Head of caudate nucleus (tissue), 42 donors: ENCODE measurements around the gene TM9SF1.

ENCODE experiments used
- DNase-seq, 42 donors: peaks; one replicate each; pipeline versions ENCODE4 v3.0.0 to v3.0.0-alpha.2; 2020 to 2021; ENCODE audit warnings: mixed read lengths in 7 of 42
- intact Hi-C: fragments of 100-400 bp; cut with DNase I; formaldehyde crosslinking; loops from one replicate; pipeline ENCODE4 v1.15.0; 2022

TM9SF1 gene

DNA sequence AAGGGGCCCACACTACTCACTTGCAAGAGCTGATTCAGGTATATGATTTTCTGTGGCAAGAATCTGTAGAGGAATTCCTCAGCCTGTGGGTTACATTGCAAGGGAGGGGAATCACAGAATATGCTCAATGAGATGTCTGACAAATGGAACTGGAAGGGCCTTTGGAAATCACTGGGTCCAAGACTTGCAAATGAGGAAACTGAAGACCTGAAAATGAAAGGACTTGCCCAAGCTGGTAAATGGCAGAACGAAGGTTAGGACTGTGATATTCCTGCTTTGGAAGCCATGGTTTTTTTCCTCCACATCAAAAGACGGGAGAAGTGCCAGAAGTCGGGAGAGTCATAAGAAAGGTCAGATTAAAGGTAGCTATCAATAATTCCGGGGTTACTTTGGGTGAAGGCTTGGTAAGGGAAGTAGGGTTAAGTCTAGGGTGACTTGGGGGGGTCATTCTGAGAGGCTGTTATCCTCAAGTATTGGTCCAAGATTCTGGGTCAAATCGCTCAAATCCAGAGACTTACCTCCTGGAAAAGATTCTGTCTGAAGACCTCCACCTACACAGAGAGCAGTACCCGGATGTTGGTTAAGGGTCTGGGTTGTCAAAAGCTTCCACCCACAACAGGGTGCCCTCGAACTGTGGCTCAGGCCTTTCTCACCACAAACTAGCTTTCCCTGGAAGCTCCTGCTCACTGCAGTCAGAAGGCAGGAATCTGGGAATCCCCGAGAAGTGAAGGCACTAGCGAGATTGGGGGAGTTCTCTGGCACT lies 49.4 kb downstream of the TM9SF1 start:
- no peak for DNase-seq

DNA sequence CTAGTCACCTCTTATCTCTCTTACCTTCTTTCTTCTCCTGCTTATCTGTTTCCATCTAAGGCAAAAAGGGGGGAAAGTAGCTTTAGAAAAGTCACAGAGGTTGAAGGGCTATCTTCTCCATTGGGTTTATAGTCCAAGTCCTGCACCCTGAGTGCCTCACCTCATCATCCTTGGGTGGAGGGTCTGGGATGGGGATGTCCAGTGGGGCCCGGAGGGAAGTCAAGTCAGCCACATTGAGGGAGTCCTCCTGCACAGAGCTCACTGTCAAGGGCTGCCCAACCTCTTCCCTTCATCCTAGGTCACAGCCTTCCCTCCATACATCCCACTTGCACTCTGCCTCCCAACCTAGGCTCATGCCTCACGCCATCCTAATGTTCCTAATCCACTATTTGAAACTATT lies 50.0 kb downstream of the TM9SF1 start:
- intact Hi-C loops = no loop called here
- no peak for DNase-seq

More for the DNA sequence above, 49.4 kb downstream of the TM9SF1 start:
- intact Hi-C loops = no loop called here

DNA sequence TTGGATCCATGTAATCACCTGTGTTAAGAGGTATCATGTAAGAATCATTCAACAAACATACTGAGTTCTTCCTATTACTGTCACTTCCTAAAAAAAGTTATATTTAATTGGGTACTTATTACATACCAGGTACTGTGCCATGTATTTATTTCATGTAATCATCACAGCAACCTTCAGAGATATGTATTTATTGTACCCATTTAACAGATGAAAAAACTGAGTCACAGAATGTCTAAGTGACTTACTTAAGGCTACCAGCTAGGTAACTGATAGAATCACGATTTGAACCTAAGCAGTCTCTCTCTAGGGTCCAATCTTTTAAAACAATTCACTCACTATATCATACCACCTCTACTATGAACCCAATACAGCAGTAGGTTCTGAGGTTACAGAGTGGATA lies 50.8 kb downstream of the TM9SF1 start:
- DNase-seq = no peak
- intact Hi-C loops = no loop called here

DNA sequence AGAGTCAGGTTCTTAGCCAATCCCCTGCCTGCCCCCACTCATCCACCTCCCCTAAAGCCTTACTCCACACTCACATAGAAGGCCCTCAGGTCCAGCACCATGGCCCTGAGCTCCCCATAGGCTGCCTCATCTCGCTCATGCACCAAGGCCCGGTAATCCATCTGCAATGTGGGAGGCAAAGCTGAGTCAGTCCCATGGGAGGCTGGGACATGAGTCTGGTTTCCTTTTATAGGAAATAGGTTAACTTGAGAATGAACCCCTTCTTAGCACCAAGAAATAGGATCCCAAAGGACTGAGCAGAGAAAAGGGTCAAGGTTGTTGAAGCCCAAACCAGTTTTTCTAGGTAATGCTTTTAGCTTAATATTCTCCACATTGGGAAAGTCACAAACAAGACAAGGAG lies 51.7 kb downstream of the TM9SF1 start:
- no peak for DNase-seq

DNA sequence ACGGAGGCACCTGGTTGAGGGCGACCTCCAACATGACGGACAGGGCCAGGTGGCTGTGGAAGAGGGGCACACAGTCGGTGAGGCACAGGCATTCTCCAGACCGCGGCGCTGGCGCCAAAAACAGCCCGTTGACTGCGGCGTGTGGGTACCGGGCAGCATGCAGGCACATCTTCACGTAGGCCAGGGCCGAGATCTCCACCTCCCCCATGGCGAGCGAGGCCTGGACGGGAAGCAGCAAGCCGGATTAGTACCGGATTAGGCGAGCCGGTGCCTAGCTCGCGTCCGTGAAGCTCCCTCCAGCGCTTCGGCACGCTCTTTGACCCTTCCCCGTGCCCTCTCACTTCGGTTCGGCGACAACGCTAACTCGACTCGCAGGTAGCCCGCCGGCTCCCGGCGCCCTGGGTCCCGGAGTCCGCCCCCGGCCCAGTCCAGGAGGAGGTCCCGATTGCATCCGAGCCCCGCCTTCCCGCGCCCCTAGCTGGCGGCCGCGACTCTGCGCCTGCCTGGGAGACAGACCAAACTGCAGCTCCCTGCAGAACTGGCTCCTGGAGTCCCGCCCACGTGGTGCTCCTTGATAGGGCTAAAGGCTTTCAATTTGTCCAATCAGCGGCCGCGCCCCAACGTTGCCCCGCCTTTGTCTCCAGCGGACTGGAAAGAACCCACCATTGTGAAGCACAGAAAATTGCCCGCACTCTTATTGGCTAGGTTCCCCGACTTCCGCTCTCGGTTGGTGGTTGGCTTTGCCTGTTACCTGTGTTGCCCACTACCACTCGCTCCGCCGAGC lies 54.0 kb downstream of the TM9SF1 start, which contains the start of gene EMC9:
Gene EMC9, minus strand, starts transcription at position 495 of the 784 bp plus-strand sequence. Its CDS starts 287 bp downstream, at position 208.
- intact Hi-C loops = loop anchor here (2.0 kb wide), 1 partner anchor 26 kb away; the partner anchor contains the start of genes DCAF11 and NRL

More for the DNA sequence above, 51.7 kb downstream of the TM9SF1 start:
- intact Hi-C loops = no loop called here

DNA sequence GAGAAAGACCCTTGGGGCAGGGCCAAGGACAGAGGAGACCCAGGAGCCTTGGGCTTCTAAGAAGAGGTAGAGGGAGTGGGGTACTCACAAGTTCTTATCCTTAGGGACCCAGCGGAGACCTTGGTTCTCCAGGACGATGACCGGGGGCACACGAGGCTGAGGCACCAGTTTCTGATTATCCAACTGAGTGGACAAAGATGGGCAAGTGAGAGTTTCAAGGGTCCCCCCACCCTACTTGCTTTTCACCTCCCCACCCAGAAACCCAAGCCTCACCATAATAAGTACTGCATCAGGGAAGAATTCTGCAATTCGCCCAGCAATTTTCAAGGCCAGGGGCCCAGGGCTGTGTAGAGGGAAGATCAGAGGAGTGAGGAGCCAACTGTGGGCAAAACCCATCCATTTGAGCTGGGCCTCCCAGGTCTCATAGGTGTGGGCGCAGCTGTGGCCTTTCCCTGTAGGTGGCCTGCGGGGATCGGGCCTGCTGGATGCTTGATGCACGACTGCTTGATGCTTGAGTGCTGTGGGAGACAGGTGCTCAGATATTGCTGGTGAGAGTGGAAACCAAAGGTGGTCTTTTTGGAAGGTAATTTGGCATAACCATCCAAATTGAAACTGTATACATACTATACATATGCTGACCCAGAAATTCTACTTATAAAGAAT lies 55.8 kb downstream of the TM9SF1 start:
- intact Hi-C loops = no loop called here
- DNase-seq = no peak

More for the DNA sequence above, 54.0 kb downstream of the TM9SF1 start, which contains the start of gene EMC9:
- peak; percentile 99 to 100 (median 100) for DNase-seq
